Astrocyte of the cerebellum (primary cell): ENCODE measurements around the gene WWOX.
"Not testable (repeated sequence)": the region's sequence is repeated elsewhere in the genome, so short reads cannot be mapped to it uniquely, and the experiment has no call there.

Experiments
- DNase-seq: peaks from one replicate; pipeline ENCODE4 v3.0.0-alpha.2; 2011; ENCODE audit warnings: low read depth
- H3K4me3 ChIP-seq: 2 replicates; pipeline ENCODE4 v1.5.1; 2011; ENCODE audit warnings: mild to moderate bottlenecking, low read depth, low read length, moderate library complexity
- CTCF ChIP-seq: IDR thresholded peaks from 2 replicates; pipeline ENCODE4 v1.5.1; 2012; ENCODE audit warnings: low read length, low read depth, moderate library complexity, mild to moderate bottlenecking; ENCODE audit errors: missing control alignments
- in situ Hi-C: cut with HindIII; loops from 2 replicates; pipeline ENCODE4 v1.10.0; 2017; ENCODE audit warnings: low sequenced_read_pairs

WWOX gene

GRCh38 chr16:78594191-78594590, 494.7 kb downstream of the WWOX start:
- DNase-seq: no peak
- in situ Hi-C loops: no loop called here
- no peak overlapping the region for H3K4me3 ChIP-seq
- TF ChIP-seq CTCF: no peak

- no peak overlapping the region for H3K4me3 ChIP-seq
- in situ Hi-C loops: no loop called here
- no peak for TF ChIP-seq CTCF
- DNase-seq: no peak
Measured at GRCh38 chr16:78596348-78596995, 497.0 kb downstream of the WWOX start.

- no peak for TF ChIP-seq CTCF
- in situ Hi-C loops: no loop called here
- no peak overlapping the region for H3K4me3 ChIP-seq
- no peak for DNase-seq
Measured at GRCh38 chr16:78596996-78597422, 497.6 kb downstream of the WWOX start.

DNA sequence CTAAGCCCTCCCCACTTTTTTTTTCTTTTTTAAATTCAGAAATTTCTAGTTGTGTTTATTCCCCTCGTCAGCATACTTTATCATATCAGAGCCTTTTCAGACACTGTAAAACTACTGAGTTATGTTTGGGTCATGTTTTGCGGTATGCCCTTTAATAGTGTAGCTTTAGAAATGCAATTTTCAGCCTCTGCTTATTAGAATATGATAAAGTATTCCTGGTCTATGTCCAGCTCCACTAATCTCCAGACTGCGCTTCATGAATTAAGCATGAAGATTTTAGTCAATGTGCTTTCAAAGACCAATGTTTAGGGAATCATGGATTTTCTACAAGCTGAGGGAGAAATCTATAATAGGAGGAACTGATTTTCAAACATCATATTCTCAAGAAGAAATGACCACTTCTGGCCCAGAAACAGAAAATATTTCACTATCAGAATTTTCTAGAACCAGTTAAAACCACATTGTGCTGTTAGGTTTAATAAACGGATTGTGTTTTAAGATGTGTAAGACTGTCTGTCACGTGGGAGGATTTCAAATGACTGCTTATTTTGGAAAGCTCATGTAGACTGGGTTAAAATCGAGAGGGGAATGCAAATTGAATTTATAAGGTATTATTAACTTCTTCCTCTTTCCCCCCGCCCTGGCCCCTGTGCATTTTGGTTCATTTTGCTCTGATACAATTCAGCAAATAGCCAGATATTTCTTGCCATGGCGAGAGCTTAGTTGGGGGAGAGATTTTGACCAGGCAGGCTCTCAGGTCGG, 498.5 kb downstream of the WWOX start:
- no peak overlapping the region for H3K4me3 ChIP-seq
- in situ Hi-C loops: no loop called here
- TF ChIP-seq CTCF: no peak
- DNase-seq: no peak

GRCh38 chr16:78599271-78599670, 499.8 kb downstream of the WWOX start:
- H3K4me3 ChIP-seq: no peak overlapping the region
- DNase-seq: no peak
- no peak for TF ChIP-seq CTCF
- in situ Hi-C loops: no loop called here

GRCh38 chr16:78604423-78605062, 505.1 kb downstream of the WWOX start:
- DNase-seq, in situ Hi-C loops: not testable (repeated sequence)

GRCh38 chr16:78605548-78606101, 506.2 kb downstream of the WWOX start:
- in situ Hi-C loops: no loop called here
- no peak for DNase-seq
- TF ChIP-seq CTCF: no peak
- no peak overlapping the region for H3K4me3 ChIP-seq

More at GRCh38 chr16:78604423-78605062, 505.1 kb downstream of the WWOX start:
- not testable (repeated sequence) for H3K4me3 ChIP-seq
